ENCODE measurements around the gene CXXC1.

DNA sequence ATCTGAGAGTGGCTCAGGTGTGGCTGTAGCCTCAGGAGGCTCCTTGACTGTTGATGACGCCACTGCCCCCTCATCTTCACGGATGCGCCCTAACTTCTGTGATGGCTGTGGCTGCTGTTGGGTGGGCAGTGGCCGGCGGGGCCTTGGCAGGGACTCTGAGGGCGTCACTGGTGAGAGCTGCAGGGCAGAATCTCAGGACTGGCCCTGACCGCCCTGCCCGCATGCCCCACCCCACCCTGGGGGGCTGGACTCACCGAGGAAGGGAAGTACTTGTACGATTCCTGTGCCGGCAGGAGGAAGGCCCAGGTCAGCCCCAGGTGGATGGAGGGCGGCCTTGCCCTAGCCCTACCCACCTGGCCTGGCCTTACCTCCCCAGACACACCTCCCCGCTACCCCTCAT, 2.4 kb downstream of the CXXC1 start:
- TF ChIP-seq, protein P1, sequence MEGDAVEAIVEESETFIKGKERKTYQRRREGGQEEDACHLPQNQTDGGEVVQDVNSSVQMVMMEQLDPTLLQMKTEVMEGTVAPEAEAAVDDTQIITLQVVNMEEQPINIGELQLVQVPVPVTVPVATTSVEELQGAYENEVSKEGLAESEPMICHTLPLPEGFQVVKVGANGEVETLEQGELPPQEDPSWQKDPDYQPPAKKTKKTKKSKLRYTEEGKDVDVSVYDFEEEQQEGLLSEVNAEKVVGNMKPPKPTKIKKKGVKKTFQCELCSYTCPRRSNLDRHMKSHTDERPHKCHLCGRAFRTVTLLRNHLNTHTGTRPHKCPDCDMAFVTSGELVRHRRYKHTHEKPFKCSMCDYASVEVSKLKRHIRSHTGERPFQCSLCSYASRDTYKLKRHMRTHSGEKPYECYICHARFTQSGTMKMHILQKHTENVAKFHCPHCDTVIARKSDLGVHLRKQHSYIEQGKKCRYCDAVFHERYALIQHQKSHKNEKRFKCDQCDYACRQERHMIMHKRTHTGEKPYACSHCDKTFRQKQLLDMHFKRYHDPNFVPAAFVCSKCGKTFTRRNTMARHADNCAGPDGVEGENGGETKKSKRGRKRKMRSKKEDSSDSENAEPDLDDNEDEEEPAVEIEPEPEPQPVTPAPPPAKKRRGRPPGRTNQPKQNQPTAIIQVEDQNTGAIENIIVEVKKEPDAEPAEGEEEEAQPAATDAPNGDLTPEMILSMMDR (IDR thresholded peaks at IDR 0.05; ENCODE audit: insufficient read depth, low read length, poor library complexity, severe bottlenecking), result no peak
- TF ChIP-seq EZH2phosphoT487 (conservative IDR thresholded peaks at IDR 0.05; ENCODE audit: low read length), result no peak

Measured in SU-DHL-6 (cell line).